OCI-LY1 (cell line): ENCODE measurements around the gene USP49.

Experiments
- H2AFZ ChIP-seq: fragments of 200-600 bp; sonication (generic), shearing (Covaris generic); 2 replicates; pipeline ENCODE4 v1.6.0; 2014; ENCODE audit warnings: antibody characterized with exemption, mild to moderate bottlenecking, low read length
- H3F3A ChIP-seq: fragments of 200-600 bp; sonication (generic), shearing (Covaris generic); 2 replicates; pipeline ENCODE4 v1.6.0; 2014; ENCODE audit warnings: mild to moderate bottlenecking, antibody characterized with exemption, low read length, moderate library complexity; ENCODE audit not compliant: insufficient read depth
- H3K27ac ChIP-seq: fragments of 200-600 bp; sonication (generic); 2 replicates; pipeline ENCODE4 v1.5.1; 2014; ENCODE audit warnings: low read length, mixed run types, mild to moderate bottlenecking, low read depth; ENCODE audit not compliant: poor library complexity, severe bottlenecking
- H3K27me3 ChIP-seq: fragments of 200-600 bp; sonication (generic); 2 replicates; pipeline ENCODE4 v1.6.0; 2014; ENCODE audit warnings: antibody characterized with exemption, mild to moderate bottlenecking, low read length, moderate library complexity; ENCODE audit not compliant: insufficient read depth
- H3K36me3 ChIP-seq: fragments of 200-600 bp; sonication (generic); 2 replicates; pipeline ENCODE4 v1.6.1; 2014; ENCODE audit warnings: mild to moderate bottlenecking, antibody characterized with exemption, low read length, moderate library complexity, mixed read lengths; ENCODE audit not compliant: insufficient read depth
- H3K4me1 ChIP-seq: fragments of 200-600 bp; sonication (generic); 2 replicates; pipeline ENCODE4 v1.5.1; 2014; ENCODE audit warnings: mild to moderate bottlenecking, low read length, moderate library complexity; ENCODE audit not compliant: insufficient read depth, severe bottlenecking
- H3K4me2 ChIP-seq: fragments of 200-600 bp; sonication (generic), shearing (Covaris generic); 2 replicates; pipeline ENCODE4 v1.6.1; 2014; ENCODE audit warnings: low read length
- H3K4me3 ChIP-seq: fragments of 200-600 bp; sonication (generic); 2 replicates; pipeline ENCODE4 v1.5.1; 2014; ENCODE audit warnings: low read length, low read depth, mild to moderate bottlenecking, mixed read lengths; ENCODE audit not compliant: poor library complexity, severe bottlenecking
- H3K79me2 ChIP-seq: fragments of 200-600 bp; shearing (Covaris generic); 2 replicates; pipeline ENCODE4 v1.6.1; 2016; ENCODE audit warnings: mixed run types, low read length, mixed read lengths; ENCODE audit not compliant: insufficient read depth
- H3K9ac ChIP-seq: fragments of 200-600 bp; sonication (generic), shearing (Covaris generic); 2 replicates; pipeline ENCODE4 v1.6.1; 2014; ENCODE audit warnings: mild to moderate bottlenecking, low read length, mixed read lengths
- H3K9me2 ChIP-seq: fragments of 200-600 bp; sonication (generic), shearing (Covaris generic); 2 replicates; pipeline ENCODE4 v1.6.1; 2014; ENCODE audit warnings: low read depth, mild to moderate bottlenecking, low read length, mixed read lengths
- H3K9me3 ChIP-seq: fragments of 200-600 bp; shearing (Covaris generic); 2 replicates; pipeline ENCODE4 v1.6.1; 2014; ENCODE audit warnings: low read length, mixed read lengths
- H4K20me1 ChIP-seq: fragments of 200-600 bp; sonication (generic), shearing (Covaris generic); 2 replicates; pipeline ENCODE4 v1.6.0; 2016; ENCODE audit warnings: mild to moderate bottlenecking, low read length; ENCODE audit not compliant: insufficient read depth
- CTCF ChIP-seq: fragments of 200-600 bp; sonication (generic), shearing (Covaris generic); IDR thresholded peaks from 2 replicates; pipeline ENCODE4 v1.5.1; 2017; ENCODE audit warnings: mild to moderate bottlenecking, antibody characterized with exemption, low read length, moderate library complexity, mixed read lengths
- EZH2 ChIP-seq: fragments of 200-600 bp; sonication (generic), shearing (Covaris generic); IDR thresholded peaks from 2 replicates; pipeline ENCODE4 v1.8.0; 2017; ENCODE audit warnings: borderline replicate concordance, mixed run types, mild to moderate bottlenecking, antibody characterized with exemption, low read length, moderate library complexity, mixed read lengths

Gene USP49

GRCh38 chr6:41900861-41901260 lies 5.7 kb upstream of the USP49 start:
- Histone ChIP-seq H3K4me1 (peaks cover 14% of the 10 kb centered on the region), H3K9me2 (no peaks in the 10 kb centered on the region), H3K79me2 (no peaks in the 10 kb centered on the region), H3F3A (no peaks in the 10 kb centered on the region), H3K4me2 (no peak overlapping the region), H3K36me3 (peaks cover 21% of the 10 kb centered on the region), H3K4me3 (no peak overlapping the region), H2AFZ (no peak overlapping the region), H3K9ac (no peak overlapping the region), H3K27ac (no peak overlapping the region), H4K20me1 (no peaks in the 10 kb centered on the region), H3K27me3 (no peaks in the 10 kb centered on the region), H3K9me3 (no peaks in the 10 kb centered on the region)
- no peak for TF ChIP-seq EZH2
- no peak for TF ChIP-seq CTCF

- peak overlapping the region; percentile 90 for H3K4me3 ChIP-seq
- no peaks in the 10 kb centered on the region for H3K9me2 ChIP-seq
- peak overlapping the region; percentile 77 for H3K9ac ChIP-seq
- no peak overlapping the region for H2AFZ ChIP-seq
- no peaks in the 10 kb centered on the region for H3F3A ChIP-seq
- no peaks in the 10 kb centered on the region for H3K27me3 ChIP-seq
- H3K27ac ChIP-seq, result peak overlapping the region; percentile 94
- H3K36me3 ChIP-seq, result peaks cover 4% of the 10 kb centered on the region; the same call in 1 of the 2 replicates
- H3K4me2 ChIP-seq, result peak overlapping the region; percentile 86
- H4K20me1 ChIP-seq, result no peaks in the 10 kb centered on the region
- peaks cover 21% of the 10 kb centered on the region for H3K79me2 ChIP-seq
- H3K9me3 ChIP-seq, result no peaks in the 10 kb centered on the region
- peaks cover 44% of the 10 kb centered on the region for H3K4me1 ChIP-seq
- TF ChIP-seq EZH2 (no peak), CTCF (no peak)
Measured at GRCh38 chr6:41896281-41896680, 1.1 kb upstream of the USP49 start.

GRCh38 chr6:41894366-41895299 lies 542 bp downstream of the USP49 start:
- no peaks in the 10 kb centered on the region for H3K27me3 ChIP-seq
- peaks cover 7% of the 10 kb centered on the region; the same call in 1 of the 2 replicates for H3K36me3 ChIP-seq
- no peak overlapping the region for H2AFZ ChIP-seq
- H3K79me2 ChIP-seq, result peaks cover 30% of the 10 kb centered on the region
- H3K4me3 ChIP-seq, result peak overlapping the region; percentile 90
- no peaks in the 10 kb centered on the region for H4K20me1 ChIP-seq
- peaks cover 44% of the 10 kb centered on the region for H3K4me1 ChIP-seq
- no peaks in the 10 kb centered on the region for H3K9me2 ChIP-seq
- no peaks in the 10 kb centered on the region for H3F3A ChIP-seq
- TF ChIP-seq CTCF (no peak), EZH2 (no peak)
- peak overlapping the region; percentile 95 for H3K9ac ChIP-seq
- H3K4me2 ChIP-seq, result peak overlapping the region; percentile 86
- peak overlapping the region; percentile 40 for H3K27ac ChIP-seq
- H3K9me3 ChIP-seq, result no peaks in the 10 kb centered on the region
